ENCODE results near the gene JOSD2.

Gene JOSD2

DNA sequence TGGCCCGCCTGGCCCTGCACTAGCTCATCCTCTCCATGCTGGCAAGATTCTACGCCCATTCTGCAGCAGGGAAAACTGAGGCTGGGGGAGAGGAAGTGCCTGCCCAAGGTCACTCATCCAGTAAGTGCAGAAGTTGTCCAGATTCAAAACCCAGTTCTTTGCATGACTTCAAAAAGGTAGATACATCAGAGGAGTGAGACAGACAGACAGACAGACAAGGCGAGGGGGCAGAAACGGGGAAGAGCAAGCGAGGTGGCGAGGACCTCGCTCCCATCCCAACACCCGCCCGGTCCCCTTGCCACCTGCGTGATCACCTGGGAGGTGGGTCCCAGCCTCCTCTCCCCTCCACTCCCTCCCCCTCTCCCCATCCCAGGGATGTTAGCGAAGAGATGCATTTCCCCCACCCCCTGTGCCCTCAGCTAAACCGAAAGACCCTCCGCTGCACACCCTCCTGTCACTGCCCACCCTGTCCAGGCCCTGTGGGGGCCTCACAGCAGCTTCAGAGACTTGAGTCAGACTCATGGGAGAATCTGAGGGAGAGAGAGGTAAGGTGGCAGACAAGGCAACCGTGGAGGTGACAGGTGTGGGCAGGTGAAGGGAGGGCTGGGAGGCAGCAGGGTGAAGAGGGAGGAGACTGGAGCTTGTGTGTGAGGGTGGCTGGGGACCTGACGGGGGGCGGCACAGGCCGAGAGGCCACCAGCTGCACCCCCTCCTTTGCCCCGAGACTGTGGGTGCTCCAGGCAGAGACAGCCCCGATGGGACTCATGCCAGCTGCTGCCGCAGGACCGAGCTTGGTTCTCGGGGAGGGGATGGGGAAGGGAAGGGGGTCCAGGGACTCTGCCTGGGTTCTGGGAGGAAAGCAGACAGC, 38.3 kb upstream of the JOSD2 start:
- peaks cover 25% of the 10 kb centered on the region for H3K27me3 ChIP-seq (replicated peaks)

DNA sequence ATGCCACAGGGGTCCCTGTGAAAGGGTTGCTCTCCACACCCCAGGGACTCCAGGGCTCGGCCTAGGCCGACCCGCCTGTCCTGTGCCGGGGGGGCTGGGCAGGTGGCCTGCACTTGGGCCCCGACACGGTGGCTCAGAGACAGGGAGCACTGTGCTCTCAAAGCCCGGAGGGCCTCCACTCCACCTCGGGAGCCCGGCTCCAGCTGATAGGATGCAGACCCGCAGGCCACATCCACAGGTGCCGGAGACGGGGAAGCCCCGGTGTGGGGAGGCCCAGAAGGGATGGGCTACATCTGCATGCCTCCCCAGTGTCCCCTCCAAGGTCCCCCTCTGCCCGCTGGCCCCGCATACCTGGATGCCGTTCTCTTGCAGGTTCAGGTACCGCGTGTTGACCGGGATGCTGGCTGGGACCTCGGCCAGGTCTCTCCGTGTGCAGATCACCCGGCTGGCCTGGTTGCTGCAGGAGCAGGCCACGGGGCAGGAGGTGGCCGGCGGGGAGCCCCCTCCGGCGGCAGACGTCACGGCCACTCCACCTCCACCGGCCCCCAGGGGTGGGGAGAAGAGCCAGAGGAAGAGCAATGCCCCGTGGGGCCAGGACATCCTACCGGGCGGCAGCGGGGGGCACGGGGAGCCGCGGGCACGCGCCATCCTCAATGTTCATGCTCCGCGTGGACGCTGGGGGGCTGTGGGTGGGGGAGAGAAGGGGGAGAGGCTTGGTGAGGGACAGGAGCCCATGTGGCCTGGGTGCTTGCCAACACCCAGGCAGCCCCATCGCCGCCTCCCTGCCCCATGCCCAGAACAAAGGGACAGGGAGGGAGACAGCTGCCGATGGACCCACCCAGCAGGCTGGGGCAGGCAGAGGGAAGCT, 37.4 kb upstream of the JOSD2 start:
- TF ChIP-seq, protein P1, sequence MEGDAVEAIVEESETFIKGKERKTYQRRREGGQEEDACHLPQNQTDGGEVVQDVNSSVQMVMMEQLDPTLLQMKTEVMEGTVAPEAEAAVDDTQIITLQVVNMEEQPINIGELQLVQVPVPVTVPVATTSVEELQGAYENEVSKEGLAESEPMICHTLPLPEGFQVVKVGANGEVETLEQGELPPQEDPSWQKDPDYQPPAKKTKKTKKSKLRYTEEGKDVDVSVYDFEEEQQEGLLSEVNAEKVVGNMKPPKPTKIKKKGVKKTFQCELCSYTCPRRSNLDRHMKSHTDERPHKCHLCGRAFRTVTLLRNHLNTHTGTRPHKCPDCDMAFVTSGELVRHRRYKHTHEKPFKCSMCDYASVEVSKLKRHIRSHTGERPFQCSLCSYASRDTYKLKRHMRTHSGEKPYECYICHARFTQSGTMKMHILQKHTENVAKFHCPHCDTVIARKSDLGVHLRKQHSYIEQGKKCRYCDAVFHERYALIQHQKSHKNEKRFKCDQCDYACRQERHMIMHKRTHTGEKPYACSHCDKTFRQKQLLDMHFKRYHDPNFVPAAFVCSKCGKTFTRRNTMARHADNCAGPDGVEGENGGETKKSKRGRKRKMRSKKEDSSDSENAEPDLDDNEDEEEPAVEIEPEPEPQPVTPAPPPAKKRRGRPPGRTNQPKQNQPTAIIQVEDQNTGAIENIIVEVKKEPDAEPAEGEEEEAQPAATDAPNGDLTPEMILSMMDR (IDR thresholded peaks at IDR 0.05; ENCODE audit: low read depth, low read length, missing control alignments), result no peak
- peaks cover 25% of the 10 kb centered on the region for H3K27me3 ChIP-seq (replicated peaks)
- no peak for DNase-seq
- H3K4me3 ChIP-seq (ENCODE audit: low read depth, low read length), result no peak overlapping the region
- no peaks in the 10 kb centered on the region for H3K36me3 ChIP-seq (replicated peaks)
- in situ Hi-C loops (cut with HindIII; ENCODE audit: low pct_ligation_motif_present, low sequenced_read_pairs), result no loop called here
- H3K27ac ChIP-seq, result no peak overlapping the region

More for the DNA sequence above, 38.3 kb upstream of the JOSD2 start:
- Histone ChIP-seq H3K36me3 (replicated peaks) (no peaks in the 10 kb centered on the region), H3K27ac (no peak overlapping the region), H3K4me3 (ENCODE audit: low read depth, low read length) (no peak overlapping the region)
- TF ChIP-seq, protein P1 (IDR thresholded peaks at IDR 0.05; ENCODE audit: low read depth, low read length, missing control alignments), result no peak
- DNase-seq, result no peak
- in situ Hi-C loops (cut with HindIII; ENCODE audit: low pct_ligation_motif_present, low sequenced_read_pairs), result no loop called here

DNA sequence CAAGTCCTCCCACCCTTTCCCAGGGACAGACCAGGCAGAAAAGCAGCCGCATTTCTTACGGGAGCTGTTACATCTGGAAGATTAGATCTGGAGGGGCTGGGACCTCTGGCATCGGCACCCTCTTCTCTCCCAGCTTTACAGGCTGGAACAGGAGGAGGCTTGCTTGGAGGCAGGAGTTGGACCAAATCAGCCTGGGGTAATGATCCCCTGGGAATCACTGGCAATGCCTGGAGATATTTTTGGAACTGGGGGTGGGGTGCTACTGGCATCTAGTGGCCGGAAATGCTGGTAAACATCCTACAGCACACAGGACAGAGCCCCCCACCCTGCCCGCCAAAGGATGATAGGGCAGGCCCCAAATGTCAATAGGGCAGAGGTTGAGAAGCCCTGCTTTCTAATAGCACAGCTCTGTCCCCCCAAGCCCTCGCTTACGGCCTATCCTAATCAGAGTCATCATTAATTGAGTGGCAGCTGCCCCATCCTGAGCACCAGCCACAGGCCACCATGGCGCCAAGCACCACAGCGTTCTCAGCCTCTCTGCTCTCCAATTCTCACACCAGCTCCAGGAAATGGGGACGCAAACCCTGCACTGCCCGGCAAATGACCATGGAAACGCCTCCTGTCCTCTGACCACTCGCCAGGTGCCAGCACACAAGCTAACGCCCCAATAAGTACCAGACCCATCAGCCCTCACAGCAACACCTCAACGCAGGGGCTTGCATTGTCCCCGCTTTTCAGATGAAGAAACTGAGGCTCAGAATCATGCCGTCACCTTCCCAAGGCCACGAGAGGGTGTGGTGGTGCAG, 36.6 kb upstream of the JOSD2 start:
- in situ Hi-C loops (cut with HindIII; ENCODE audit: low pct_ligation_motif_present, low sequenced_read_pairs), result no loop called here
- no peak overlapping the region for H3K27ac ChIP-seq
- DNase-seq, result no peak
- TF ChIP-seq, protein P1 (IDR thresholded peaks at IDR 0.05; ENCODE audit: low read depth, low read length, missing control alignments), result no peak
- H3K4me3 ChIP-seq (ENCODE audit: low read depth, low read length), result no peak overlapping the region
- H3K27me3 ChIP-seq (replicated peaks), result peaks cover 22% of the 10 kb centered on the region
- H3K36me3 ChIP-seq (replicated peaks), result no peaks in the 10 kb centered on the region

DNA sequence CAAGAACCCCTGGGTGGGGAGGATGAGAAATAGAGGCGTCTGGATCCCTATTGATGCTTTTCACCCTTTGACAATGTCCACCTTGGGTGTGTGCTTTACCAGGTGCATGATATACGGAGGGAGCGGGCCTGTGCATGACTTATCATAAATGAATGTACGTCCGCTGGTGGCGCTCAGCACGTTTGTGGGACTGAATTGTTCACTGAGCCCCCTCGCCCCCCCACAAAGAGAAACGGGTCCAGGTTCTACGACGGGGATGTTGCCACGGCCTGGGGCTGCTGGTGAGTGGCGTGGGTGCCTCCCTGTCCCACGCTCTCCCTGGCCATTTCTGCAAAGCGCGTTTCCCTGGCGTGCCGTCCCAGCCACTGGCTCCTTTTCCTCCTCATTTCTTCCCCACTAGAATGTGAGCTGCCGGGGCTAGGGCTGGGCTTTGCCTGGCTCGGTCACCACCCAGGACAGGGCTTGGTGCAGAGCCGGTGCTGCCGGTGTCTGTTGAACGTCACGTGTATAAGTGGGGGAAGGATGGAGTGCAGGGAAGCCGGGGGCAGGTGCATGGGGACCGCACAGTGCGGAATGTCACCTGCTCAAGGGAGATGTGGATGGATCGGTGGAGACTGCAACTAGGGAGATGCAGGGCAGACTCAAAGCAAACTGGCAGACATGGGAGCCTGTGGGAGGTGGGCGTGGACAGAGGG, 35.7 kb upstream of the JOSD2 start:
- no peak for DNase-seq
- no peak overlapping the region for H3K4me3 ChIP-seq (ENCODE audit: low read depth, low read length)
- H3K27me3 ChIP-seq (replicated peaks), result peaks cover 17% of the 10 kb centered on the region
- no peak overlapping the region for H3K27ac ChIP-seq
- in situ Hi-C loops (cut with HindIII; ENCODE audit: low pct_ligation_motif_present, low sequenced_read_pairs), result no loop called here
- H3K36me3 ChIP-seq (replicated peaks), result no peaks in the 10 kb centered on the region
- TF ChIP-seq, protein P1 (IDR thresholded peaks at IDR 0.05; ENCODE audit: low read depth, low read length, missing control alignments), result no peak

DNA sequence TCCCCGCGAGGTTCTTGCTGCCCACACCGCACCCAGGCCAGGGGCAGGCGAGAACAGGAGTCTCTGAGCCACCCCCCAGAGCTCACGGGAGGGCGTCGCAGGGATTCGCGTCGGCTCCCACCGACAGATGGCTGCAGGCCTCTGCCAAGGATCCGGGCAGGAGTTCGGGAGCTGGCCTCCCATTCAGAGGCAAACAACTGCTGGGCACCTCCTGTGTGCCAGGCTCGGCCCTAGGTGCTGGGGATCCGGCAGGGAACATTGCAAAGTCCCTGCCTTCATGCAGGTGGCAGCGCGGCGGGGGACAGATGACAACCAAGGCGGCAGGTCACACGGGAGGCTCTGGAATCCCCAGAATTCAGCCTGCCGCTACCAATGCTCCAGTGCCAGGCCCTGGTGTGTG, 32.0 kb upstream of the JOSD2 start:
- in situ Hi-C loops (cut with HindIII; ENCODE audit: low pct_ligation_motif_present, low sequenced_read_pairs), result no loop called here
- no peak overlapping the region for H3K4me3 ChIP-seq (ENCODE audit: low read depth, low read length)
- no peak for DNase-seq
- TF ChIP-seq, protein P1 (IDR thresholded peaks at IDR 0.05; ENCODE audit: low read depth, low read length, missing control alignments), result no peak
- H3K27ac ChIP-seq, result no peak overlapping the region
- H3K27me3 ChIP-seq (replicated peaks), result peaks cover 2% of the 10 kb centered on the region
- H3K36me3 ChIP-seq (replicated peaks), result no peaks in the 10 kb centered on the region

Data from brain microvascular endothelial cell (primary cell).